Heart left ventricle (tissue), 13 donors: ENCODE data around the gene MAPKAPK2.

ENCODE experiments used
- POLR2A ChIP-seq, 2 donors: fragments of 450-650 bp; IDR thresholded peaks; one replicate each; pipeline ENCODE4 v1.6.1; 2017; ENCODE audit warnings: antibody characterized with exemption in 2 of 2, mild to moderate bottlenecking in 2 of 2, moderate library complexity in 2 of 2
- TF ChIP-seq, protein P1 (sequence below), 12 donors: fragments of 200-600 bp; sonication (generic) in 4 of 12; IDR thresholded peaks; one replicate each; pipeline versions ENCODE4 v1.5.0 to v1.8.0; 2018 to 2022; ENCODE audit warnings: antibody characterized with exemption in 12 of 12, mild to moderate bottlenecking in 5 of 12
- donor health status: ischemic (EF 13 %, LVEDD 7.1; RV severe dilation, severe dysfunction).
- donor health status: DM: no; HTN: yes; CAD: no.
- donor health status: DM: no; HTN: no; CAD: no.
- donor health status: ischemic (EF 25% LVEDD 6.9; RV normal size, moderate dysfunction).
- donor health status: ischemic (EF 25% LVEDD 5.7; RV mildly dilated, moderate dysfunction).
- donor health status: ischemic (EF 35%, LVEDD 5.7; RV mildly dilated, moderate dysfunction).
- donor health status: nonischemic (EF 11% LVEDD 7.7; RV severe dilation, severe dysfunction).
- donor health status: DM: yes; HTN: yes; CAD: no.
- donor health status: PGD.
- donor health status: ischemic (EF 29% LVEDD 5.4; RV normal size, mild dysfunction).
- donor health status: nonischemic (EF 23%, LVEDD 6.1; RV moderate dilation, normal function).

DNA sequence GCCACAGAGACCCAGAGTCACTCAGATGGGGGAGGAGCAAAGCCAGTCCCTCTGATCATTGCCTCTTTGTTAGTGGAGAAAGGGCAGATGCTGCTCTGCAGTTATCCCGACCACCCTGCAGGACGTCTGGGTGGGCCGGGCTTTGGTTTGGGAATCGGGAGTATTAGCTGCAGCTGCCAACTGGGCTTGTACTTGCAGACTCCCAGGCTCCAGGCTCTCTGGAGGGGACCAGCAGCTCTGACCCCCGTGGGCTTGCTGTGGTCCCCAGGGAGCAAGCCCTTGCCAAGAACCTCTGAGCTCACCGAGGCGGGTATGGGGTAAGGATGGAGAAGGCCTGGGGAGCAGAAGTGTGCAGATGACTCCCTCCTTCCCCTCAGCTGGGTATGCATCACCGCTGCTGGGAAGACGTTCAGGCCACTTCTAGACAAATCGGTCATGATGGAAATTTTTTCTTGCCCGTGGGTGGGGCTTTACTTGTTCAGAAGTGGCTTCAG lies 21.6 kb downstream of the MAPKAPK2 start:
- TF ChIP-seq, protein P1, sequence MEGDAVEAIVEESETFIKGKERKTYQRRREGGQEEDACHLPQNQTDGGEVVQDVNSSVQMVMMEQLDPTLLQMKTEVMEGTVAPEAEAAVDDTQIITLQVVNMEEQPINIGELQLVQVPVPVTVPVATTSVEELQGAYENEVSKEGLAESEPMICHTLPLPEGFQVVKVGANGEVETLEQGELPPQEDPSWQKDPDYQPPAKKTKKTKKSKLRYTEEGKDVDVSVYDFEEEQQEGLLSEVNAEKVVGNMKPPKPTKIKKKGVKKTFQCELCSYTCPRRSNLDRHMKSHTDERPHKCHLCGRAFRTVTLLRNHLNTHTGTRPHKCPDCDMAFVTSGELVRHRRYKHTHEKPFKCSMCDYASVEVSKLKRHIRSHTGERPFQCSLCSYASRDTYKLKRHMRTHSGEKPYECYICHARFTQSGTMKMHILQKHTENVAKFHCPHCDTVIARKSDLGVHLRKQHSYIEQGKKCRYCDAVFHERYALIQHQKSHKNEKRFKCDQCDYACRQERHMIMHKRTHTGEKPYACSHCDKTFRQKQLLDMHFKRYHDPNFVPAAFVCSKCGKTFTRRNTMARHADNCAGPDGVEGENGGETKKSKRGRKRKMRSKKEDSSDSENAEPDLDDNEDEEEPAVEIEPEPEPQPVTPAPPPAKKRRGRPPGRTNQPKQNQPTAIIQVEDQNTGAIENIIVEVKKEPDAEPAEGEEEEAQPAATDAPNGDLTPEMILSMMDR (IDR thresholded peaks at IDR 0.05) = no peak
- no peak for TF ChIP-seq POLR2A (IDR thresholded peaks at IDR 0.05)
